Body of pancreas (tissue), 4 donors: Measurements from ENCODE around the gene LDAH.

Experiments used
- POLR2A ChIP-seq, 3 donors: fragments of 450-650 bp; IDR thresholded peaks; one replicate each; pipeline ENCODE4 v1.6.1; 2016; ENCODE audit warnings: antibody characterized with exemption in 3 of 3, mild to moderate bottlenecking in 2 of 3
- TF ChIP-seq, protein P1 (sequence below), 7 experiments: fragments of 450-650 bp in 4 of 7; fragments of 200-600 bp in 3 of 7; sonication (generic) in 3 of 7; IDR thresholded peaks; one replicate each; pipeline ENCODE4 v1.5.1; 2016 to 2019; ENCODE audit warnings: antibody characterized with exemption in 7 of 7

DNA sequence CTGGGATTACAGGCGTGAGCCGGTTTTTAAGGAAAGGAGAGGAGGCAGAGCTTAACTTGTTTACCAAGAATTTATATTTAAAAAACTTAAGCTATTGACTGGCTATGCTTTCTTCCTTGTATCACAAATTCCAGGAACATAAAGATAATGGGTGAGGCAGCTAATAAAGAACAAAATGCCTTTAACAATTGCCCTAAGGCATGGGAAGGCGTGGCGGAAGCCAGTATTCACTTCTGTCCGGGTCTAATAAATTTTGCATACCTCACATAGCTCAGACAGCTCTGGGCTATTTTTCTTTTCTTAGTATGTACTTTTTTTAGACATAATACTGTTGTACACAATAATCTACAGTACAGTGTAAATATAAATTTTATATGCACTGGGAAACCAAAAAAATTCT, 1.0 kb upstream of the LDAH start:
- TF ChIP-seq, protein P1, sequence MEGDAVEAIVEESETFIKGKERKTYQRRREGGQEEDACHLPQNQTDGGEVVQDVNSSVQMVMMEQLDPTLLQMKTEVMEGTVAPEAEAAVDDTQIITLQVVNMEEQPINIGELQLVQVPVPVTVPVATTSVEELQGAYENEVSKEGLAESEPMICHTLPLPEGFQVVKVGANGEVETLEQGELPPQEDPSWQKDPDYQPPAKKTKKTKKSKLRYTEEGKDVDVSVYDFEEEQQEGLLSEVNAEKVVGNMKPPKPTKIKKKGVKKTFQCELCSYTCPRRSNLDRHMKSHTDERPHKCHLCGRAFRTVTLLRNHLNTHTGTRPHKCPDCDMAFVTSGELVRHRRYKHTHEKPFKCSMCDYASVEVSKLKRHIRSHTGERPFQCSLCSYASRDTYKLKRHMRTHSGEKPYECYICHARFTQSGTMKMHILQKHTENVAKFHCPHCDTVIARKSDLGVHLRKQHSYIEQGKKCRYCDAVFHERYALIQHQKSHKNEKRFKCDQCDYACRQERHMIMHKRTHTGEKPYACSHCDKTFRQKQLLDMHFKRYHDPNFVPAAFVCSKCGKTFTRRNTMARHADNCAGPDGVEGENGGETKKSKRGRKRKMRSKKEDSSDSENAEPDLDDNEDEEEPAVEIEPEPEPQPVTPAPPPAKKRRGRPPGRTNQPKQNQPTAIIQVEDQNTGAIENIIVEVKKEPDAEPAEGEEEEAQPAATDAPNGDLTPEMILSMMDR (IDR thresholded peaks at IDR 0.05) = no peak
- no peak for TF ChIP-seq POLR2A (IDR thresholded peaks at IDR 0.05)
